Mucosa of gallbladder (tissue), 1 donor: ENCODE measurements around the gene MTCL3. TPM values are rescaled to one million over a fixed set of nuclear protein-coding genes. Genes with fewer than 3 reads are reported as not detected.

Experiments used
- DNase-seq: peaks from one replicate; pipeline ENCODE4 v3.0.0-alpha.2; 2020; ENCODE audit warnings: low spot score
- total RNA-seq: library from RNA; stranded (reverse); gene quantifications from one replicate; pipeline ENCODE4 v1.2.1, GENCODE V29; 2021
- donor health status: DM: no; HTN: no; CAD: no.

Gene MTCL3

GRCh38 chr6:127423921-127424320 is 95.2 kb downstream of the MTCL3 start:
- no peak for DNase-seq

Other genes with a start within 250 kb of the MTCL3 start
- 39.9 TPM for gene ECHDC1, start 175.7 kb downstream of the MTCL3 start, total RNA-seq
- 6.8 TPM for gene KIAA0408, start 59.9 kb downstream of the MTCL3 start, total RNA-seq
- gene C6orf58, start 57.8 kb upstream of the MTCL3 start, total RNA-seq, result not detected